CD1c-positive myeloid dendritic cell (primary cell): Measurements from ENCODE around the gene PPP1R18.
"Not testable (repeated sequence)": the region's sequence is repeated elsewhere in the genome, so short reads cannot be mapped to it uniquely, and the experiment has no call there.

Source experiments
- DNase-seq: peaks from one replicate; pipeline ENCODE4 v3.0.0-alpha.2; 2016; ENCODE audit errors: extremely low spot score

The PPP1R18 gene, protein sequence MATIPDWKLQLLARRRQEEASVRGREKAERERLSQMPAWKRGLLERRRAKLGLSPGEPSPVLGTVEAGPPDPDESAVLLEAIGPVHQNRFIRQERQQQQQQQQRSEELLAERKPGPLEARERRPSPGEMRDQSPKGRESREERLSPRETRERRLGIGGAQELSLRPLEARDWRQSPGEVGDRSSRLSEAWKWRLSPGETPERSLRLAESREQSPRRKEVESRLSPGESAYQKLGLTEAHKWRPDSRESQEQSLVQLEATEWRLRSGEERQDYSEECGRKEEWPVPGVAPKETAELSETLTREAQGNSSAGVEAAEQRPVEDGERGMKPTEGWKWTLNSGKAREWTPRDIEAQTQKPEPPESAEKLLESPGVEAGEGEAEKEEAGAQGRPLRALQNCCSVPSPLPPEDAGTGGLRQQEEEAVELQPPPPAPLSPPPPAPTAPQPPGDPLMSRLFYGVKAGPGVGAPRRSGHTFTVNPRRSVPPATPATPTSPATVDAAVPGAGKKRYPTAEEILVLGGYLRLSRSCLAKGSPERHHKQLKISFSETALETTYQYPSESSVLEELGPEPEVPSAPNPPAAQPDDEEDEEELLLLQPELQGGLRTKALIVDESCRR

GRCh38 chr6:30686009-30686907 is at the start of gene PPP1R18:
TSS of gene PPP1R18 (minus strand) at chr6:30686645. CDS start at chr6:30686018, 627 bp downstream.
- peak; percentile 84 for DNase-seq

DNA sequence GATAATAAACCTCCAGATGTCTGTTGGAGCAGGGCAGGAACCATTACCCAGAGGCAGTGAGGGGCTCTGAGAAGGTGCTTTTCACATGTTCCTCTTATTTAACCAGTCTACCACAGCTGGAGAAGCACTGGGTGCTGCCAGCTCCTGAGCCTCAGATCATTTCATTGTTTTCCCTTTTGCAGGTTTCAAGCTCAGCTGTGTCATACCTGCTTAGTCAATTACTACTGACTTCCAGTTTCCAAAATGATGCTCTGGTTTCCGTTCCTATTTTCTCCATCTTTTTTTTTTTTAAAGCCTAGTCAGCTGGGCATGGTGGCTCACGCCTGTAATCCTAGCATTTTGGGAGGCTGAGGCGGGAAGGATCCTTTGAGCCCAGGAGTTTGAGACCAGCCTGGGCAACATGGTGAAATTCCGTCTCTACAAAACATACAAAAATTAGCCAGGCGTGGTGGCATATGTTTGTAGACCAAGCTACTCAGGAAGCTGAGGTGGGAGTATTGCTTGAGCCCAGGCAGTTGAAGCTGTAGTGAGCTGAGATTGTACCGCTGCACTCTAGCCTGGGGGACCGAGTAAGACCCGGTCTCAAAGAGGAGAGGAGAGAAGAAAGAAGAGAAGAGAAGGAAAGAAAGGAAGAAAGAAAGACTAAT is 49.3 kb upstream of the PPP1R18 start:
- DNase-seq, result peak; percentile 60

DNA sequence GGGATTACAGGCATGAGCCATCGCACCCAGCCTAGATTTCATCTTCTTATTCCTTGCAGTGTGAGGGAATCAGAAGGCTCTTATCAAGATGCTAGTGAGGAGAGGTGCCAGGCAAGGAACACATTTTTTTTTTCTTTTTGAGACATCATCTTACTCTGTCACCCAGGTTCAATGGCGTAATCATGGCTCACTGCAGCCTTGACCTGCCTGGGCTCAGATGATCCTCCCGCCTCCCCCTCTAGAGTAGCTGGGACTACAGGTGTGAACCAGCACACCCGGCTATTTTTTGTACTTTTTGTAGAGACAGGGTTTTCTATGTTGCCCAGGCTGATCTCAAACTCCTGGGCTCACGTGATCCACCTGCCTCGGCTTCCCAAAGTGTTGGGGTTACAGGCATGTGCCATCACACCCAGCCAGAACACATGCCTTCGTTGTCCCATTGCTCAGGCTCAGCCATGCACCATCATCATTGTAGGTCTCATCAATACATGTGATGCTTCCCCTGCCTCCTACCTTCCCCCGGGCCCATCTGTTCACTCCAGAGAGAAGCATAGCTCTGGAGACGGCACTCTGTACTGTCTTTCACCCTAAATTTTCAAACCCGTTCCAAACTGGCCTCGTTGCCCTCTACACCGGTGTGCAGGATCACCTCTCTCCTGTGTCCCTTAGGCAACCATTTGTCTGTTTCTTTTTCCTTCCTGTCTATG is 45.9 kb upstream of the PPP1R18 start:
- DNase-seq, result no peak

DNA sequence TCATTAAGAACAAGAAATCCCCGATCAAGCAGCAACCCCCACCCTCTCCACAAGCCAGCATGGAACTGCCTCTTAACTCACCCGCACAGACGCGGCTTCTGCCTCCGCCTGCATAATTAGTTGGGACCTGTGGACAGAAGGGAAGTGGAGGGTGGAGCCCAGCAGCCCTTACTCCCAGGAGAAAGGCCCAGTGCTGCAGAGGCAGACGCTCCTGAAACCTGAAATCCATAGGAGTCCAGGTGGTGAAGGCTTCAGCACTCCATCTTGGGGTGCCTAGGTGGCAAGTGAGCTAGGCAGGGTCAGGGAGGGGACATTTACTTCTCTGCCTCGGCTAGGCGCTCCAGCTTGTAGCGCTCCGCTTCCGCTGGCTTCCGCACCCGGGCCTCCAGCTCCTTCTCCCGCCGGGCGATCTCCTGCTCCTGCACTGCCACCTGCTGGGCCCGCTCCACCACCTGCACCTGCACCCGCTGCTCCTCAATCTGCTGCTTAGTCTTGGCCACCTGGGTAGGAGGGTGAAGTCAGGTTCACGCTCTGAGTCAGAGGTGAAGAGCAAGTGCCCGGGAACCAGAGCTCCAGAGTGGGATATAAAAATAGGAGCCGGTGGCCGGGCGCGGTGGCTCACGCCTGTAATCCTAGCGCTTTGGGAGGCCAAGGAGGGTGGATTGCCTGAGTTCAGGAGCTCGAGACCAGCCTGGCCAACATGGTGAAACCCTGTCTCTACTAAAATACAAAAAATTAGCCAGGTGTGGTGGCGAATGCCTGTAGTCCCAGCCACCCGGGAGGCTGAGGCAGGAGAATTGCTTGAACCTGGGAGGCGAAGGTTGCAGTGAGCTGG is 44.4 kb upstream of the PPP1R18 start:
- DNase-seq, result peak; percentile 80

DNA sequence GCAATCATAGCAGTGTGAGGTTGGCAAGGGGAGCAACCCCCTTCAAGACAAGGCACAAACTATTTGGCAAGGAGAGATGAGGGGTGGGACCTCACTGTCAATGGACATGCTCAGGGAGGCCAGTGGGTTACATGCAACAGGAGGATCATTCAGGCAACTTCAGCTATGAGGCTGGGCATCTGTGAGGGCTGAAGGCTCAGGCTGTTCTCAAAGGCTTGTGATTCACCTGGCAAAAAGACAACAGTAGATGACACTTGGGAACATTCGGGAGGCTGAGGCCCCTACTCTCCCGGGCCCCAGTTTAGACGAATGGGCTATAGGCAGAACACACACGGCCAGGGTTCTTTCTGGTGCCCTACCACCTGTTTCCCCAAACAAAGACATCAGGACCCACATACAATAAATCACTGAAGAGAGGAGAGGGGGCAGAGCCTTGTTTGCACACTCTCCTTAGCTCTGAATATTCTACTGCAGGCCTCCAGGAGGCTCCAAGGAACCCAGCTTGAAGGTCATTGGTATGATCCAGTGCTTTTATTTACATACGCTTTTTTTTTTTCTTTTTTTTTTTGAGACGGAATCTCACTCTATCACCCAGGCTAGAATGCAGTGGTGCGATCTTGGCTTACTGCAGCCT is 41.6 kb upstream of the PPP1R18 start:
- DNase-seq, result no peak

DNA sequence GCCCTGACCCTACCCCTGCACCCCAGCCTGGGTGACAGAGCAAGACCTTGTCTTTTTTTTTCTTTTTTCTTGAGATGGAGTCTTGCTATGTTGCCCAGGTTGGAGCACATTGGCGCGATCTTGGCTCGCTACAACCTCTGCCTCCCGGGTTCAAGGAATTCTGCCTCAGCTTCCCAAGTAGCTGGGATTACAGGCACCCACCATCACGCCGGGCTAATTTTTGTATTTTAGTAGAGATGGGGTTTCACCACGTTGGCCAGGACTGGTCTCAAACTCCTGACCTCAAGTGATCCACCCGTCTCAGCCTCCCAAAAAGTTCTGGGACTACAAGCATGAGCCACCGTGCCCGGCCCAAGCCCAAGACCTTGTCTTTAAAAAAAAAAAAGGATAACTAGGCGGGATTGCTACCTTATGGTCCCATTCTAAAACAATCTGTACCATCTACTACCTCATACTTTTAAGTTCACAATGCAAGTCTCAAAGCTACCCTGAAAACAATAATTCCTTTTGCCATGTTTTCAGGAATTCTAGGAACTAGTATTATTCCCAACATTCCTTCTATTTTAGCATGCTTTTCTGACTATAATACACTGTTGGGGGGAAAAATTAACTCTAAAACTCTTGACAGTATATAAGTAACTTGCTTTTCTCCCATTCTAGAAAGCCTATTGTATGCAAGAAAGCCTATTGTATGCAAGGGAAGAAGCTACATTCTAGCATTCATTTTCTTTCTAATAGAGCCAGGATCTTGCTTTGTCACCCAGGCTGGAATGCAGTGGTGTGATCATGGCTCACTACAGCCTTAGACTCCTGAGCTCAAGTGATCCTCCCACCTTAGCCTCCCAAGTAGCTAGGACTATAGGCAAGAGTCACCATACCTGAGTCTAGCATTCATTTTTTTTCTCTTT is 40.3 kb upstream of the PPP1R18 start:
- no peak for DNase-seq

- DNase-seq, result no peak
Measured at GRCh38 chr6:30725713-30726505, 39.5 kb upstream of the PPP1R18 start.

- peak; percentile 65 for DNase-seq
Measured at GRCh38 chr6:30724906-30725667, 38.6 kb upstream of the PPP1R18 start.

DNA sequence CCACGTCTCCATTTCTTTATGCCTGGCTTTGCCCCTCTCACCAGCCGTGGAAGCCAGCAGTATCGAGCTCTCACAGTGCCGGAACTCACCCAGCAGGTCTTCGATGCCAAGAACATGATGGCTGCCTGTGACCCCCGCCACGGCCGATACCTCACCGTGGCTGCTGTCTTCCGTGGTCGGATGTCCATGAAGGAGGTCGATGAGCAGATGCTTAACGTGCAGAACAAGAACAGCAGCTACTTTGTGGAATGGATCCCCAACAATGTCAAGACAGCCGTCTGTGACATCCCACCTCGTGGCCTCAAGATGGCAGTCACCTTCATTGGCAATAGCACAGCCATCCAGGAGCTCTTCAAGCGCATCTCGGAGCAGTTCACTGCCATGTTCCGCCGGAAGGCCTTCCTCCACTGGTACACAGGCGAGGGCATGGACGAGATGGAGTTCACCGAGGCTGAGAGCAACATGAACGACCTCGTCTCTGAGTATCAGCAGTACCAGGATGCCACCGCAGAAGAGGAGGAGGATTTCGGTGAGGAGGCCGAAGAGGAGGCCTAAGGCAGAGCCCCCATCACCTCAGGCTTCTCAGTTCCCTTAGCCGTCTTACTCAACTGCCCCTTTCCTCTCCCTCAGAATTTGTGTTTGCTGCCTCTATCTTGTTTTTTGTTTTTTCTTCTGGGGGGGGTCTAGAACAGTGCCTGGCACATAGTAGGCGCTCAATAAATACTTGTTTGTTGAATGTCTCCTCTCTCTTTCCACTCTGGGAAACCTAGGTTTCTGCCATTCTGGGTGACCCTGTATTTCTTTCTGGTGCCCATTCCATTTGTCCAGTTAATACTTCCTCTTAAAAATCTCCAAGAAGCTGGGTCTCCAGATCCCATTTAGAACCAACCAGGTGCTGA is 37.6 kb upstream of the PPP1R18 start:
- not testable (repeated sequence) for DNase-seq

GRCh38 chr6:30723159-30723842 is 36.9 kb upstream of the PPP1R18 start:
- DNase-seq, result not testable (repeated sequence)

DNA sequence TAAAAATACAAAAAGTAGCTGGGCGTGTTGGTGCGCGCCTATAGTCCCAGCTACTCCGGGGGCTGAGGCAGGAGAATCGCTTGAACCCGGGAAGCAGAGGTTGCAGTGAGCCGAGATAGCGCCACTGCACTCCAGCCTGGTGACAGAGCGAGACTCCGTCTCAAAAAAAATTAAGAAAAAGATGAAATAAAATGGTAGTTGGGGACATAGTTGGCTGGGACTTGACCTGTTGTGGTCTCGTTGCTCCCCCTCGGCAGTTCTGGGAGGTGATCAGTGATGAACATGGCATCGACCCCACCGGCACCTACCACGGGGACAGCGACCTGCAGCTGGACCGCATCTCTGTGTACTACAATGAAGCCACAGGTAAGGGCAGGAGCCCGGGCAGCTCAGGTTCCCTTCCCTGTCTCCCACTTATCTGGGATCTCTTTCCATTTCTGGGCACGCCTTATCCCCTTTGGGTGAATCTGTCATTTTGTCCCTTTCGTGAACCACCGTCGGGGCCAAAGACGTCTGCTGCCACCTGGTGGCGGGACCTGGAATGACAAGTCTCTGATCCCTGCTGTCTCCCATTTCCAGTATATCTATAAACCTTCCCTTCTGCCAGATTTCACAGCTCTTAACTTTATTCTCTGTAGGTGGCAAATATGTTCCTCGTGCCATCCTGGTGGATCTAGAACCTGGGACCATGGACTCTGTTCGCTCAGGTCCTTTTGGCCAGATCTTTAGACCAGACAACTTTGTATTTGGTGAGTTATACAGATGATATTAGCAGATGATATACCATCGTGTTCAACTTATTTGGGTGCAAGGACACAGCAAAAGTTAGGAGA is 36.1 kb upstream of the PPP1R18 start:
- peak; percentile 91 for DNase-seq

DNA sequence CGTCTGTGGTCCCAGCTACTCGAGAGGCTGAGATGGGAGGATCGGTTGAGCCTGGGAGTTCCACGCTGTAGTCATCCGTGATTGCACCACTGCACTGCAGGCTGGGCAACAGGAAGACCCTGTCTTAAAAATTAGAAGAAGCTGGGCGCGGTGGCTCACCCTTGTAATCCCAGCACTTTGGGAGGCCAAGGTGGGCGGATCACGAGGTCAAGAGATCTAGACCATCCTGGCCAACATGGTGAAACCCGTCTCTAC is 35.5 kb upstream of the PPP1R18 start:
- DNase-seq, result peak; percentile 59

DNA sequence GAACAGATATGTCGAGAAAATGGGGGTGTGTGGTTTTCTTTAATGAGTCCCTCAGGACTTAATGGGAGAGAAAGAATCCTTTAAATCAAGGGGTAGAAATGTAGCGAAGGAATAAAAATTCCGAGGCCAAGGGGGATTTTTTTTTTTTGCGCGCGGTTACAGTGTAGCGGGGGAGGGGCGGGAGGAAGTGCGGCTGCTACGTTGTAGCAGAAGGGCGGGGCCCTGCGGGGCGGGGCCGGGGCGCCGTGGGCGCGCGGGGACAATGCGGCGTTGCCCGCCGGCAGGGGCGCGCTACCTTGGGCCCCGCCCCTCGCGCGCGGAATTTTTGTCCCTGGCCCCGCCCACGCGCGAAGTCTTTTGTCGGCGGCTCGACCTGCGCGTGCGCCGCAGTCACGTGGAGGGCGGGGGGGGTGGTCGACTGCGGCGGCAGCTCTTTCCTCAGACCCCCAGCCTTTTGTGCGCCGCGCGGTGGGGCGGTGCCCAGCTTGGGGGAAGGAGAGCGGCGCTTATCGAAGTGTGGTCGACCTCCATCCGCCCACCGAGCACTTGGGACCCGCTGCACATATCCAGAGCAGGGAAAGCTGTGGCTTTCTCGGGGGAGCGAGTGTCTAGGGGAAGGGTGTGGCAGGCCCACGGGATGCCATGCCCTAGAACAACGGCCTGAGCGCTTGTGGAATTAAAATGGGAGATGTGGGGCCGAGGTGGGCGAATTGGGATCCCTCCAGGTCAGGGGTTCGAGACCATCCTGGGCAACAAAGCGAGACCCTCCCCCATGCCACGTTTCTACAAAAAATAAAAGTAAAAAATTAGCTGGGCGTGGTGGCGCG is 35.0 kb upstream of the PPP1R18 start:
- peak; percentile 99 for DNase-seq

DNA sequence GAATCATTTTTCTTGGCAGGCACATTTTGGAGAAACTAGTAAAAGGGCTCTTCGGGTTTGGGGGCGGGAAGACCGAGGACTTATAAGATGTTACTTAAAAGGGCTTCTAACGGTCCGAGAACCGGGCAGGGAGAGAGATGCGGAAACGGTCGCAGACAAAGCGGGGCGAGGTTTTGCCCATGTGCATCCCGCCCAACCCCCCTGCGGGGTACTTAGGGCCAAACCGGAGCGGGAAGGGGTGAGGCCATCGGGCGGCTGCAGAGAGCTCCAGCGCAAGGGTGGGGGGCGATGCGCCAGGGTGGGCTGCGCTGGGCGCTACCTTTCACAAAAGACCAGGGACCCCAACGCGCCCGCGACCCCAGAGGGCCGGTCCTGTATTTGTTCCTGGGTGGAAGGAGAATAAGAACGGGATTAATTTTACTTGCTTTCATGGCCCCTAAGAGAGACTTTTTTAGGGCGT is 34.3 kb upstream of the PPP1R18 start:
- DNase-seq, result peak; percentile 63
